PC-3 (cell line): Measurements from ENCODE around the gene CSMD2. TPM values are rescaled to one million over a fixed set of nuclear protein-coding genes. Genes with fewer than 3 reads are reported as not detected.

ENCODE experiments used
- ATAC-seq: fragments of 200-7000 bp; cut with Tn5 transposase; 2 replicates; pipeline ENCODE4 v1.9.1; 2020; ENCODE audit warnings: mild to moderate bottlenecking, moderate library complexity
- BruUV-seq: library from RNA; stranded (reverse); fragments of 400-500 nt; replicated peaks from 2 replicates; lab custom pipeline; 2021; lab: Mats Ljungman, UMichigan
- CTCF ChIA-PET: fragments of 300-600 bp; sonication (Branson Sonifier 250); formaldehyde crosslinking; loops from one replicate; lab custom pipeline; 2022; ENCODE audit warnings: antibody characterized with exemption; lab: Charles Lee
- POLR2A ChIA-PET: fragments of 300-600 bp; sonication (Branson Sonifier 250); formaldehyde crosslinking; loops from one replicate; lab custom pipeline; 2022; ENCODE audit warnings: antibody characterized with exemption; ENCODE audit not compliant: unreplicated experiment; lab: Charles Lee
- DNase-seq: peaks from one replicate; pipeline ENCODE4 v3.0.0-alpha.2; 2015
- H2AFZ ChIP-seq: fragments of 300-600 bp; sonication (generic); 2 replicates; pipeline ENCODE4 v1.6.0; 2016; ENCODE audit warnings: antibody characterized with exemption, low read length
- H3F3A ChIP-seq: fragments of 300-600 bp; sonication (generic); one replicate; pipeline ENCODE4 v1.6.0; 2017; ENCODE audit warnings: antibody characterized with exemption, low read length, control low read depth, mild to moderate bottlenecking; ENCODE audit not compliant: unreplicated experiment
- H3K27ac ChIP-seq: fragments of 300-600 bp; sonication (generic); 2 replicates; pipeline ENCODE4 v1.5.1; 2016; ENCODE audit warnings: mild to moderate bottlenecking, low read length
- H3K27me3 ChIP-seq: fragments of 300-600 bp; sonication (generic); 2 replicates; pipeline ENCODE4 v1.6.1; 2016; ENCODE audit warnings: low read length, mixed read lengths
- H3K36me3 ChIP-seq: fragments of 300-600 bp; sonication (generic); 2 replicates; pipeline ENCODE4 v1.6.1; 2016; ENCODE audit warnings: low read depth, mixed run types, low read length, mixed read lengths
- H3K4me1 ChIP-seq: fragments of 300-600 bp; sonication (generic); 2 replicates; pipeline ENCODE4 v1.5.1; 2016; ENCODE audit warnings: low read length; ENCODE audit not compliant: insufficient read depth
- H3K4me2 ChIP-seq: fragments of 300-600 bp; sonication (generic); 2 replicates; pipeline ENCODE4 v1.6.0; 2016; ENCODE audit warnings: low read length
- H3K4me3 ChIP-seq: fragments of 300-600 bp; sonication (generic); 2 replicates; pipeline ENCODE4 v1.5.1; 2016; ENCODE audit warnings: mild to moderate bottlenecking, low read length, mixed read lengths
- H3K79me2 ChIP-seq: fragments of 300-600 bp; sonication (generic); 2 replicates; pipeline ENCODE4 v1.6.1; 2017; ENCODE audit warnings: low read length, mixed read lengths
- H3K9ac ChIP-seq: fragments of 300-600 bp; sonication (generic); 2 replicates; pipeline ENCODE4 v1.6.0; 2016; ENCODE audit warnings: mild to moderate bottlenecking, low read length
- H3K9me2 ChIP-seq: fragments of 300-600 bp; sonication (generic); replicated peaks from 2 replicates; pipeline ENCODE4 v1.6.1; 2016; ENCODE audit warnings: mixed run types, low read length, mixed read lengths
- H3K9me3 ChIP-seq: fragments of 300-600 bp; sonication (generic); 2 replicates; pipeline ENCODE4 v1.6.1; 2016; ENCODE audit warnings: low read length, mixed read lengths
- H4K20me1 ChIP-seq: fragments of 300-600 bp; sonication (generic); 2 replicates; pipeline ENCODE4 v1.6.1; 2016; ENCODE audit warnings: low read length, mixed read lengths
- CTCF ChIP-seq: fragments of 300-600 bp; sonication (generic); conservative IDR thresholded peaks from 2 replicates; pipeline ENCODE4 v1.5.1; 2017; ENCODE audit warnings: antibody characterized with exemption, low read depth, mild to moderate bottlenecking, low read length
- EZH2 ChIP-seq: fragments of 300-600 bp; sonication (generic); IDR thresholded peaks from one replicate; pipeline ENCODE4 v1.6.1; 2017; ENCODE audit warnings: antibody characterized with exemption, mild to moderate bottlenecking, low read length; ENCODE audit not compliant: unreplicated experiment
- EZH2phosphoT487 ChIP-seq: fragments of 300-600 bp; sonication (generic); IDR thresholded peaks from 2 replicates; pipeline ENCODE4 v1.6.1; 2018; ENCODE audit warnings: mild to moderate bottlenecking, antibody characterized with exemption, low read length, borderline replicate concordance
- intact Hi-C: fragments of 100-400 bp; cut with micrococcal nuclease; formaldehyde crosslinking; loops from 2 replicates; pipeline ENCODE4 v1.9.0; 2023
- total RNA-seq: library from RNA; depleted of rRNA; stranded (reverse); fragments of >200 nt; gene quantifications from 2 replicates; pipeline ENCODE4 v1.2.3, GENCODE V29; 2014

CSMD2 gene
- total RNA-seq, 1 experiment from 2014 or later, result not detected

- Histone ChIP-seq H3K36me3 (no peaks in the 10 kb centered on the region), H3K4me3 (no peak within 1 kb of the TSS), H3K9ac (no peak within 1 kb of the TSS), H3K27me3 (peaks cover 6% of the 10 kb centered on the region; the same call in 1 of the 2 replicates), H3K27ac (no peak within 1 kb of the TSS), H4K20me1 (no peaks in the 10 kb centered on the region), H3F3A (no peaks in the 10 kb centered on the region), H3K4me1 (no peaks in the 10 kb centered on the region), H3K9me3 (no peaks in the 10 kb centered on the region), H3K9me2 (no peaks in the 10 kb centered on the region), H3K79me2 (no peaks in the 10 kb centered on the region), H3K4me2 (no peak within 1 kb of the TSS), H2AFZ (no peak within 1 kb of the TSS)
- DNase-seq (no peak), ATAC-seq (no peak)
- POLR2A ChIA-PET, result no interaction called here
- TF ChIP-seq EZH2, result no peak
- TF ChIP-seq EZH2phosphoT487, result no peak
- TF ChIP-seq CTCF, result no peak
- intact Hi-C loops, result no loop called here
- CTCF ChIA-PET, result no interaction called here
- no TSS peak for BruUV-seq
These were observed 301.3 kb downstream of the CSMD2 start, which contains the start of gene HMGB4 for GRCh38 chr1:33863779-33864178. Gene HMGB4, plus strand, starts transcription at chr1:33864079. Its CDS starts 113 bp downstream, at chr1:33864192.

- intact Hi-C loops, result no loop called here
- Histone ChIP-seq H3K4me3 (no peak overlapping the region), H3K9me2 (no peaks in the 10 kb centered on the region), H3F3A (no peaks in the 10 kb centered on the region), H3K79me2 (no peaks in the 10 kb centered on the region), H3K36me3 (no peaks in the 10 kb centered on the region), H3K4me2 (no peak overlapping the region), H3K9me3 (no peaks in the 10 kb centered on the region; the same call in 1 of the 2 replicates), H3K9ac (no peak overlapping the region), H2AFZ (no peak overlapping the region), H3K27ac (no peak overlapping the region), H3K27me3 (peaks cover 6% of the 10 kb centered on the region; the same call in 1 of the 2 replicates), H4K20me1 (no peaks in the 10 kb centered on the region), H3K4me1 (no peaks in the 10 kb centered on the region)
- no peak for ATAC-seq
- no TSS peak for BruUV-seq
- no peak for TF ChIP-seq EZH2
- TF ChIP-seq EZH2phosphoT487, result no peak
- no peak for TF ChIP-seq CTCF
- CTCF ChIA-PET, result no interaction called here
- no peak for DNase-seq
- POLR2A ChIA-PET, result no interaction called here
These were observed 304.4 kb downstream of the CSMD2 start for GRCh38 chr1:33860671-33861070.

- BruUV-seq, result no TSS peak
- POLR2A ChIA-PET, result no interaction called here
- Histone ChIP-seq H3F3A (no peaks in the 10 kb centered on the region), H2AFZ (no peak overlapping the region), H3K9me3 (no peaks in the 10 kb centered on the region; the same call in 1 of the 2 replicates), H3K4me3 (no peak overlapping the region), H3K4me2 (no peak overlapping the region), H4K20me1 (no peaks in the 10 kb centered on the region), H3K9ac (no peak overlapping the region), H3K79me2 (no peaks in the 10 kb centered on the region), H3K27me3 (no peaks in the 10 kb centered on the region), H3K9me2 (no peaks in the 10 kb centered on the region), H3K36me3 (no peaks in the 10 kb centered on the region), H3K27ac (no peak overlapping the region), H3K4me1 (no peaks in the 10 kb centered on the region)
- CTCF ChIA-PET, result no interaction called here
- DNase-seq (no peak), ATAC-seq (no peak)
- TF ChIP-seq CTCF, result no peak
- no peak for TF ChIP-seq EZH2
- TF ChIP-seq EZH2phosphoT487, result no peak
- intact Hi-C loops, result no loop called here
These were observed 310.9 kb downstream of the CSMD2 start for GRCh38 chr1:33854091-33854490.
